A204.1 (cell line): Measurements from ENCODE around the gene CUBN.
"Not testable (repeated sequence)": the region's sequence is repeated elsewhere in the genome, so short reads cannot be mapped to it uniquely, and the experiment has no call there.

ENCODE experiments used
- FAIRE-seq: peaks from 2 replicates; lab custom pipeline; 2012; peaks lifted over from hg19 to GRCh38; lab: Jason Lieb, UNC

Gene CUBN

GRCh38 chr10:17037910-17038309 lies 91.7 kb downstream of the CUBN start:
- FAIRE-seq, result no peak

- FAIRE-seq, result no peak
Observed at GRCh38 chr10:17035446-17035845, 94.2 kb downstream of the CUBN start.

- FAIRE-seq, result no peak
Observed at GRCh38 chr10:17033529-17034260, 95.9 kb downstream of the CUBN start.

GRCh38 chr10:17031637-17032635 lies 97.7 kb downstream of the CUBN start:
- FAIRE-seq, result no peak

GRCh38 chr10:17029581-17030271 lies 99.9 kb downstream of the CUBN start:
- FAIRE-seq, result peak; percentile 62

- FAIRE-seq, result no peak
Observed at GRCh38 chr10:17029239-17029580, 100.4 kb downstream of the CUBN start.

- FAIRE-seq, result peak; percentile 41
Observed at GRCh38 chr10:17028798-17029197, 100.8 kb downstream of the CUBN start.

- FAIRE-seq, result no peak
Observed at GRCh38 chr10:17026686-17027485, 102.7 kb downstream of the CUBN start.

- FAIRE-seq, result no peak
Observed at GRCh38 chr10:17025444-17026295, 103.9 kb downstream of the CUBN start.

- FAIRE-seq, result no peak
Observed at GRCh38 chr10:17024461-17024860, 105.2 kb downstream of the CUBN start.

GRCh38 chr10:17023386-17024298 lies 106.0 kb downstream of the CUBN start:
- no peak for FAIRE-seq

- FAIRE-seq, result no peak
Observed at GRCh38 chr10:17022896-17023295, 106.7 kb downstream of the CUBN start.

GRCh38 chr10:17022466-17022825 lies 107.2 kb downstream of the CUBN start:
- no peak for FAIRE-seq

- FAIRE-seq, result no peak
Observed at GRCh38 chr10:17021656-17022465, 107.8 kb downstream of the CUBN start.

- FAIRE-seq, result no peak
Observed at GRCh38 chr10:17019696-17020095, 109.9 kb downstream of the CUBN start.

- not testable (repeated sequence) for FAIRE-seq
Observed at GRCh38 chr10:17013131-17013983, 116.3 kb downstream of the CUBN start.

GRCh38 chr10:17012731-17013130 lies 116.9 kb downstream of the CUBN start:
- FAIRE-seq, result not testable (repeated sequence)
